Mesenchymal stem cell (in vitro differentiated cells and primary cell): ENCODE results near the gene PHKG2.

ENCODE experiments used
- DNase-seq: peaks from one replicate; pipeline ENCODE4 v3.0.0-alpha.2; 2013
- H2AFZ ChIP-seq: one replicate; pipeline ENCODE4 v1.6.1; 2013; ENCODE audit warnings: low read depth, mild to moderate bottlenecking, control low read depth, inconsistent platforms, low read length, moderate library complexity
- H2AK5ac ChIP-seq: 2 replicates; pipeline ENCODE4 v1.6.1; 2013; ENCODE audit warnings: low read length, moderate library complexity, mild to moderate bottlenecking, inconsistent platforms; ENCODE audit not compliant: severe bottlenecking
- H2BK120ac ChIP-seq: one replicate; pipeline ENCODE4 v1.6.1; 2013; ENCODE audit warnings: low read depth, mild to moderate bottlenecking, inconsistent platforms, low read length, moderate library complexity
- H2BK12ac ChIP-seq, 2 experiments: one replicate each; pipeline ENCODE4 v1.6.1; 2013; ENCODE audit warnings: inconsistent platforms in 2 of 2, low read length in 2 of 2, mild to moderate bottlenecking in 2 of 2, moderate library complexity in 2 of 2, control low read depth in 1 of 2
- H2BK15ac ChIP-seq: one replicate; pipeline ENCODE4 v1.6.1; 2013; ENCODE audit warnings: mild to moderate bottlenecking, low read depth, inconsistent platforms; ENCODE audit not compliant: poor library complexity, severe bottlenecking
- H2BK5ac ChIP-seq: 2 replicates; pipeline ENCODE4 v1.6.1; 2013; ENCODE audit warnings: low read depth, mild to moderate bottlenecking, low read length, control low read depth, inconsistent platforms; ENCODE audit not compliant: poor library complexity, severe bottlenecking
- H3K14ac ChIP-seq, 2 experiments: one replicate each; pipeline ENCODE4 v1.6.1; 2013; ENCODE audit warnings: inconsistent platforms in 2 of 2, low read length in 2 of 2, control low read depth in 1 of 2, mild to moderate bottlenecking in 1 of 2, moderate library complexity in 1 of 2
- H3K18ac ChIP-seq, 2 experiments: one replicate each; pipeline ENCODE4 v1.6.1; 2013; ENCODE audit warnings: inconsistent platforms in 2 of 2, low read length in 2 of 2, control low read depth in 1 of 2, low read depth in 1 of 2, mild to moderate bottlenecking in 1 of 2
- H3K23ac ChIP-seq, 2 experiments: one replicate each; pipeline ENCODE4 v1.6.1; 2013; ENCODE audit warnings: inconsistent platforms in 2 of 2, low read length in 2 of 2, mild to moderate bottlenecking in 2 of 2, moderate library complexity in 2 of 2, control low read depth in 1 of 2
- H3K27ac ChIP-seq: 2 replicates; pipeline ENCODE4 v1.5.1; 2013; ENCODE audit warnings: mild to moderate bottlenecking, moderate library complexity, low read length, control low read depth, inconsistent platforms; ENCODE audit not compliant: poor library complexity, severe bottlenecking
- H3K27me3 ChIP-seq, 2 experiments: 2 replicates each; pipeline versions ENCODE4 v1.6.1 to v1.7.0; 2013; ENCODE audit warnings: low read length in 2 of 2, mild to moderate bottlenecking in 2 of 2, moderate library complexity in 2 of 2, control low read depth in 1 of 2, inconsistent platforms in 1 of 2; ENCODE audit not compliant: control insufficient read depth in 1 of 2, insufficient read depth in 1 of 2
- H3K36me3 ChIP-seq, 2 experiments: 2 replicates each; pipeline versions ENCODE4 v1.6.1 to v1.7.0; 2013; ENCODE audit warnings: low read length in 2 of 2, control low read depth in 1 of 2, inconsistent platforms in 1 of 2, low read depth in 1 of 2, mild to moderate bottlenecking in 1 of 2; ENCODE audit not compliant: insufficient read depth in 2 of 2, control insufficient read depth in 1 of 2
- H3K4ac ChIP-seq, 2 experiments: one replicate each; pipeline ENCODE4 v1.6.1; 2013; ENCODE audit warnings: inconsistent platforms in 2 of 2, low read length in 2 of 2, mild to moderate bottlenecking in 2 of 2, moderate library complexity in 2 of 2, control low read depth in 1 of 2, low read depth in 1 of 2
- H3K4me1 ChIP-seq: 2 replicates; pipeline ENCODE4 v1.6.1; 2013; ENCODE audit warnings: low read depth, low read length, control low read depth; ENCODE audit not compliant: control insufficient read depth, insufficient read depth
- H3K4me2 ChIP-seq: 2 replicates; pipeline ENCODE4 v1.6.1; 2013; ENCODE audit warnings: low read length, mild to moderate bottlenecking, inconsistent platforms; ENCODE audit not compliant: poor library complexity, severe bottlenecking
- H3K4me3 ChIP-seq, 2 experiments: 2 replicates each; pipeline versions ENCODE4 v1.5.1 to v1.7.0; 2013; ENCODE audit warnings: low read length in 2 of 2, mild to moderate bottlenecking in 2 of 2, control low read depth in 1 of 2, low read depth in 1 of 2; ENCODE audit not compliant: insufficient read depth in 1 of 2
- H3K79me1 ChIP-seq: replicated peaks from 2 replicates; pipeline ENCODE4 v1.6.1; 2013; ENCODE audit warnings: mild to moderate bottlenecking, control low read depth, low read length, inconsistent platforms; ENCODE audit not compliant: poor library complexity, severe bottlenecking
- H3K9ac ChIP-seq: 2 replicates; pipeline ENCODE4 v1.7.0; 2013; ENCODE audit warnings: mild to moderate bottlenecking, low read length, moderate library complexity
- H3K9me3 ChIP-seq: 2 replicates; pipeline ENCODE4 v1.7.0; 2013; ENCODE audit warnings: mild to moderate bottlenecking, low read length; ENCODE audit not compliant: control insufficient read depth
- H4K8ac ChIP-seq: one replicate; pipeline ENCODE4 v1.6.1; 2013; ENCODE audit warnings: inconsistent platforms, mild to moderate bottlenecking, low read length, moderate library complexity
- H4K91ac ChIP-seq: one replicate; pipeline ENCODE4 v1.6.1; 2013; ENCODE audit warnings: mild to moderate bottlenecking, low read length, inconsistent platforms
- whole genome bisulfite sequencing: methylation state at CpG from one replicate; pipeline ENCODE4 v1.1.7; 2013; ENCODE audit warnings: mixed read lengths; 5-methylcytosine and 5-hydroxymethylcytosine counted together

PHKG2 gene

GRCh38 chr16:30766933-30767284 is 18.7 kb downstream of the PHKG2 start:
- Histone ChIP-seq H3K79me1 (peaks cover 53% of the 10 kb centered on the region), H3K27ac (no peak overlapping the region), H2BK120ac (no peak overlapping the region), H2AK5ac (no peak overlapping the region), H2BK15ac (no peak overlapping the region), H2BK12ac (no peak overlapping the region), H3K4me2 (no peak overlapping the region), H3K36me3 (peaks cover 78 to 89% of the 10 kb centered on the region in 2 experiments), H3K4me3 (no peak overlapping the region), H3K4ac (no peak overlapping the region), H3K27me3 (no peaks in the 10 kb centered on the region), H4K91ac (no peak overlapping the region), H3K18ac (no peak overlapping the region), H3K4me1 (peaks cover 10% of the 10 kb centered on the region), H3K23ac (no peak overlapping the region), H3K14ac (no peak overlapping the region), H4K8ac (no peak overlapping the region), H3K9ac (no peak overlapping the region), H2AFZ (no peak overlapping the region), H3K9me3 (no peaks in the 10 kb centered on the region), H2BK5ac (no peak overlapping the region)
- WGBS, result 91% methylated on average over 4 of the region's 4 CpGs
- DNase-seq, result no peak

- H2BK120ac ChIP-seq, result no peak overlapping the region
- H3K14ac ChIP-seq, result no peak overlapping the region
- H3K4me1 ChIP-seq, result peaks cover 8% of the 10 kb centered on the region
- no peak overlapping the region for H3K4ac ChIP-seq
- H2BK15ac ChIP-seq, result no peak overlapping the region
- no peak overlapping the region for H2BK12ac ChIP-seq
- H3K36me3 ChIP-seq, result peaks cover 88 to 99% of the 10 kb centered on the region in 2 experiments
- no peak overlapping the region for H2AK5ac ChIP-seq
- H4K91ac ChIP-seq, result no peak overlapping the region
- H3K9me3 ChIP-seq, result no peaks in the 10 kb centered on the region
- H3K27ac ChIP-seq, result no peak overlapping the region
- no peak overlapping the region for H3K4me2 ChIP-seq
- no peak overlapping the region for H2BK5ac ChIP-seq
- no peak overlapping the region for H3K4me3 ChIP-seq
- no peaks in the 10 kb centered on the region for H3K27me3 ChIP-seq
- no peak for DNase-seq
- H2AFZ ChIP-seq, result no peak overlapping the region
- WGBS, result 98% methylated on average over 18 of the region's 18 CpGs
- peaks cover 53% of the 10 kb centered on the region for H3K79me1 ChIP-seq
- H3K23ac ChIP-seq, result no peak overlapping the region
- no peak overlapping the region for H3K9ac ChIP-seq
- H4K8ac ChIP-seq, result no peak overlapping the region
- no peak overlapping the region for H3K18ac ChIP-seq
Measured at GRCh38 chr16:30767767-30768465, 19.7 kb downstream of the PHKG2 start.

- no peak overlapping the region for H2AFZ ChIP-seq
- no peak overlapping the region for H3K4me3 ChIP-seq
- no peak overlapping the region for H4K8ac ChIP-seq
- peaks cover 3% of the 10 kb centered on the region for H3K4me1 ChIP-seq
- 97% methylated on average over 23 of the region's 23 CpGs for WGBS
- peaks cover 91 to 100% of the 10 kb centered on the region in 2 experiments for H3K36me3 ChIP-seq
- no peaks in the 10 kb centered on the region for H3K27me3 ChIP-seq
- no peak overlapping the region for H3K9ac ChIP-seq
- no peaks in the 10 kb centered on the region for H3K9me3 ChIP-seq
- no peak overlapping the region for H3K4me2 ChIP-seq
- H3K14ac ChIP-seq, result no peak overlapping the region
- H2BK120ac ChIP-seq, result no peak overlapping the region
- peaks cover 51% of the 10 kb centered on the region for H3K79me1 ChIP-seq
- no peak overlapping the region for H2BK12ac ChIP-seq
- no peak overlapping the region for H2AK5ac ChIP-seq
- no peak overlapping the region for H2BK5ac ChIP-seq
- no peak for DNase-seq
- H3K4ac ChIP-seq, result no peak overlapping the region
- H2BK15ac ChIP-seq, result no peak overlapping the region
- no peak overlapping the region for H3K18ac ChIP-seq
- no peak overlapping the region for H3K23ac ChIP-seq
- H3K27ac ChIP-seq, result no peak overlapping the region
- H4K91ac ChIP-seq, result peak overlapping the region; percentile 16
Measured at GRCh38 chr16:30768583-30769181, 20.5 kb downstream of the PHKG2 start.

- no peak overlapping the region for H2AK5ac ChIP-seq
- H3K4me1 ChIP-seq, result peaks cover 1% of the 10 kb centered on the region
- H3K4me3 ChIP-seq, result no peak overlapping the region
- H3K23ac ChIP-seq, result no peak overlapping the region
- no peak overlapping the region for H3K4me2 ChIP-seq
- no peaks in the 10 kb centered on the region for H3K9me3 ChIP-seq
- no peak overlapping the region for H2BK120ac ChIP-seq
- H3K18ac ChIP-seq, result no peak overlapping the region
- no peak overlapping the region for H4K8ac ChIP-seq
- no peak overlapping the region for H3K27ac ChIP-seq
- 95% methylated on average over 15 of the region's 17 CpGs for WGBS
- no peak overlapping the region for H2BK5ac ChIP-seq
- no peaks in the 10 kb centered on the region for H3K27me3 ChIP-seq
- H2BK15ac ChIP-seq, result no peak overlapping the region
- no peak overlapping the region for H2AFZ ChIP-seq
- H3K9ac ChIP-seq, result no peak overlapping the region
- DNase-seq, result no peak
- H4K91ac ChIP-seq, result no peak overlapping the region
- no peak overlapping the region for H3K14ac ChIP-seq
- H3K36me3 ChIP-seq, result peaks cover 93 to 100% of the 10 kb centered on the region in 2 experiments
- H2BK12ac ChIP-seq, result no peak overlapping the region
- H3K79me1 ChIP-seq, result peaks cover 44% of the 10 kb centered on the region
- no peak overlapping the region for H3K4ac ChIP-seq
Measured at GRCh38 chr16:30769379-30770089, 21.3 kb downstream of the PHKG2 start.
